Measurements from ENCODE around the gene RUNDC1. TPM values are rescaled to one million over a fixed set of nuclear protein-coding genes. Genes with fewer than 3 reads are reported as not detected.

The RUNDC1 gene
- total RNA-seq, 1 donor from 2014 or later = 12.1 TPM

DNA sequence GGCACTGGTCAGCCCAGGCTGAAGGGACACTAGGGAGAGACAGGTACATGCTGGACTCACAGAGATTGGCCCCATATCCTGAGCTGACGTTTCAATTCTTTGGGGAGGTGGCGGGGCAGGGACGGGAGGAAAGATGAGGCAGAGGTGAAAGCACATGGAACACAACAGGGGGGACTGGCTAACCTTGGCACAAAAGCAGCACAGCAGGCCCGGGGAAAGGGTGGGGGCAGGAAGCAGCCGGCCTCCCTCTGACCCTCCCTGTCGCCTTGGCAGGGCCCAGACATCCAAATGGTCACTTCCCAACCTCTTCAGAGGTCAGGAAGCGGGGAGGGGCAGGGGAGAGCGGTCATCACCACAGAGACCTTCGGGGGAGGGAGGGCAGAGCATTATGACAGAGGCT is 35.2 kb downstream of the RUNDC1 start:
- no peaks in the 10 kb centered on the region for H3K9me3 ChIP-seq (replicated peaks)
- H3K4me1 ChIP-seq = peaks cover 91% of the 10 kb centered on the region
- no peaks in the 10 kb centered on the region for H3K27me3 ChIP-seq (ENCODE audit: low read depth)
- H3K4me3 ChIP-seq = peak overlapping the region; percentile 25
- peak; percentile 72 for DNase-seq
- TF ChIP-seq, protein P1, sequence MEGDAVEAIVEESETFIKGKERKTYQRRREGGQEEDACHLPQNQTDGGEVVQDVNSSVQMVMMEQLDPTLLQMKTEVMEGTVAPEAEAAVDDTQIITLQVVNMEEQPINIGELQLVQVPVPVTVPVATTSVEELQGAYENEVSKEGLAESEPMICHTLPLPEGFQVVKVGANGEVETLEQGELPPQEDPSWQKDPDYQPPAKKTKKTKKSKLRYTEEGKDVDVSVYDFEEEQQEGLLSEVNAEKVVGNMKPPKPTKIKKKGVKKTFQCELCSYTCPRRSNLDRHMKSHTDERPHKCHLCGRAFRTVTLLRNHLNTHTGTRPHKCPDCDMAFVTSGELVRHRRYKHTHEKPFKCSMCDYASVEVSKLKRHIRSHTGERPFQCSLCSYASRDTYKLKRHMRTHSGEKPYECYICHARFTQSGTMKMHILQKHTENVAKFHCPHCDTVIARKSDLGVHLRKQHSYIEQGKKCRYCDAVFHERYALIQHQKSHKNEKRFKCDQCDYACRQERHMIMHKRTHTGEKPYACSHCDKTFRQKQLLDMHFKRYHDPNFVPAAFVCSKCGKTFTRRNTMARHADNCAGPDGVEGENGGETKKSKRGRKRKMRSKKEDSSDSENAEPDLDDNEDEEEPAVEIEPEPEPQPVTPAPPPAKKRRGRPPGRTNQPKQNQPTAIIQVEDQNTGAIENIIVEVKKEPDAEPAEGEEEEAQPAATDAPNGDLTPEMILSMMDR (IDR thresholded peaks at IDR 0.05; ENCODE audit: borderline replicate concordance) = no peak
- intact Hi-C loops (cut with micrococcal nuclease) = no loop called here
- peak overlapping the region; percentile 86 for H3K27ac ChIP-seq (replicated peaks)
- H3K36me3 ChIP-seq = peaks cover 45% of the 10 kb centered on the region

DNA sequence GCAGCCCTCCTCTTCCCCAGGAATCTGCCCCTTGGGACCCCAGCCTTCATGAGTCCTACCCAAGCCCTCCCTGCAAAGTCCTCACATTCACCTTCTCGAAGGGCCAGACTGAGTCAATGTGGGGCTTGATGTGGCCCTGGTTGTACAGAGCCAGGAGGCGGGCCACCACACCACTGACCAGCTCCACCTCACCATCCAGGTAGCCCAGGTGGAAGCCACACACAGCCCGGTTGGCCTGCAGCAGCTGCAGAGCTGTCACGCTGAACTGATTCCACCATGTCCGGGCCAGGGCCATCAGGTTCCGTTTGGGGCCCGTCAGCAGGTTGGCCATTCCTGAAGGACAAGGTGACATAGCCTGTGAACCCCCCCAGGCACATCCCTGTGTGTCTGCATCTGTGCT is 35.9 kb downstream of the RUNDC1 start:
- H3K4me1 ChIP-seq = peaks cover 91% of the 10 kb centered on the region
- H3K9me3 ChIP-seq (replicated peaks) = no peaks in the 10 kb centered on the region
- H3K27ac ChIP-seq (replicated peaks) = peak overlapping the region; percentile 86
- no peaks in the 10 kb centered on the region for H3K27me3 ChIP-seq (ENCODE audit: low read depth)
- intact Hi-C loops (cut with micrococcal nuclease) = no loop called here
- H3K4me3 ChIP-seq = peak overlapping the region; percentile 25
- no peak for DNase-seq
- TF ChIP-seq, protein P1 (IDR thresholded peaks at IDR 0.05; ENCODE audit: borderline replicate concordance) = no peak
- H3K36me3 ChIP-seq = peaks cover 45% of the 10 kb centered on the region

DNA sequence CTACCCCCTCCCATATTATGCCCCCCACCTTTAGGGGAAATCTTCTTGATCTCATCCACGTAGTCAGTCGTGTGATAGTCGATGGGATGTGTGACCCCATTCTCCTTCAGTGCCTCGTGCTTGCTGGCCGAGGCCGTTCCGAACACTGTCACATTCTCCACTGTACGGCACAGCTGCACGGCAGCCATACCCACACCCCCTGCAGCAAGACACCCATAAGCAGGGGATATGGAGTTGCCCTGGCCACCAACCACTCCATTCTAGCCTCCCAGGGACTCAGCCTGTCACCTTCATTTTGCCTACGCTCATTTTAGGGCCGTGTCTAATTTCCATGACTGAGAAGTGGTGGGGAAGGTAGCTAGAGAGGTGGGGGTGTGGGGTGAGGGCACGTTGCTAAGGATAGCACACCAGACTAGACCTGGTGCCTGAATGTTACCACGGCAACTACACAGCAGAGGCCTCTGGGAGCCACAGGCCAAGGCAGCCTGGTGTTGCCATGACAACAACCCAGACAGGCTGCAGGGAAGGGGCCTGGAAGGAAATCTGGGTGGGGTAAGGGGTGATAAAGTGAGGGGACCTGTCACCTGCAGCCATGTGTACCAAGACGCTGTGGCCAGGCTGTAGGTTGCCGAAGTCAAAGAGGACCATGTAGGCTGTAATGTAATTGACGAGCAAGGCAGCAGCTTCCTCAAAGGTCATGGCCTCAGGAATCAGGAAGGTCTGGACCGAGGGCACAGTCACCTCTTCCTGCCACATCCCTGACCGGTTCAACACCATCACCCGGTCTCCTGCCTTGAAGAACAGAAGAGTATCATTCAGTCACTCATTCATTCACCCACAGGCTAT is 37.9 kb downstream of the RUNDC1 start:
- H3K9me3 ChIP-seq (replicated peaks) = no peaks in the 10 kb centered on the region
- intact Hi-C loops (cut with micrococcal nuclease) = no loop called here
- peaks cover 87% of the 10 kb centered on the region for H3K4me1 ChIP-seq
- H3K27me3 ChIP-seq (ENCODE audit: low read depth) = no peaks in the 10 kb centered on the region
- H3K27ac ChIP-seq (replicated peaks) = peak overlapping the region; percentile 89
- no peak overlapping the region for H3K4me3 ChIP-seq
- TF ChIP-seq, protein P1 (IDR thresholded peaks at IDR 0.05; ENCODE audit: borderline replicate concordance) = no peak
- DNase-seq = no peak
- H3K36me3 ChIP-seq = peaks cover 39% of the 10 kb centered on the region

DNA sequence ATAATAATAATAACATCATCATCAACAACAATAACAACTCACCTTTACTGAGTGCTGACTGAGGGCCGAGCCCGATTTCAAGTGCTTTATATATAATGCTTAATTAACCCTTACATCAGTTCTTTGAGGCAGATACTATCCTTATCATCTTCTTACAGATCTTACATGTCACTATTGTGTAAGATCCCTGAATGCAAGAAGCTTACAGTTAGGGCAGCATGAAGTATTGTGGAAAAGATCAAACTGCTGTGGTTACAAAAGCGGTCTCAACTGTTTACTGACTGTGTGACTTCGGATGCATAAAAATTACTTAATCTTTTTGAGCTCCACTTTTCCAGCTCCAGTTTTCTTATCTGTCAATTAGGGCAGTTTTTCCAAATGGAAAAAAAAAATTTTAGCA is 38.6 kb downstream of the RUNDC1 start:
- DNase-seq = no peak
- TF ChIP-seq, protein P1 (IDR thresholded peaks at IDR 0.05; ENCODE audit: borderline replicate concordance) = no peak
- Histone ChIP-seq H3K4me1 (peaks cover 80% of the 10 kb centered on the region), H3K36me3 (peaks cover 32% of the 10 kb centered on the region), H3K27ac (replicated peaks) (peak overlapping the region; percentile 89), H3K27me3 (ENCODE audit: low read depth) (no peaks in the 10 kb centered on the region), H3K4me3 (peak overlapping the region; percentile 95), H3K9me3 (replicated peaks) (no peaks in the 10 kb centered on the region)
- intact Hi-C loops (cut with micrococcal nuclease) = no loop called here

DNA sequence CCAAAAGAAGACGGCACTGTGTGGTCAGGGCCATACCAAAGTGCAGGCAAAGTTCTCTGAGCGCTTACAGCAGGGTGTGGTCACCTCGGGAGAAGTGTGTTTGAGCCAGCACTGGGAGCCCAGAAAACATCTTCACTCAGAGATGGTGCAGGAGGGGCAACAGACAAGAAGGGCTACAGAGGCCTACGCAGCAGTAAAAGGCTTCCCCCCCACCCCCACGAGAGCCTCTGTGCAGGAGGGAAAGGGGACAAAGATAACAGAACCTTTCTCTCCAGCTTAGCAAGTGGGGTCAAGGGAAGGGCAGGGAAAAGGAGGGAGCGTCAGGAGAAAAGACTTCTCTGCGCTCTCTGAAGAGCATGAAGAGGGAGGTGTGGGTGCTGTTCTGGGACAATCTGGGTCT is 39.1 kb downstream of the RUNDC1 start:
- no peaks in the 10 kb centered on the region for H3K27me3 ChIP-seq (ENCODE audit: low read depth)
- peak overlapping the region; percentile 89 for H3K27ac ChIP-seq (replicated peaks)
- TF ChIP-seq, protein P1 (IDR thresholded peaks at IDR 0.05; ENCODE audit: borderline replicate concordance) = no peak
- H3K4me3 ChIP-seq = peak overlapping the region; percentile 95
- DNase-seq = no peak
- H3K36me3 ChIP-seq = peaks cover 29% of the 10 kb centered on the region
- H3K9me3 ChIP-seq (replicated peaks) = no peaks in the 10 kb centered on the region
- intact Hi-C loops (cut with micrococcal nuclease) = no loop called here
- peaks cover 80% of the 10 kb centered on the region for H3K4me1 ChIP-seq

Measured in left ventricle myocardium inferior (tissue), 1 donor.